Fibroblast of lung (primary cell): Measurements from ENCODE around the gene CCDC85C. TPM values are rescaled to one million over a fixed set of nuclear protein-coding genes. Genes with fewer than 3 reads are reported as not detected.

Source experiments
- DNase-seq, 2 donors: peaks; one replicate each; pipeline versions ENCODE4 v3.0.0 to v3.0.0-alpha.2; 2010; ENCODE audit warnings: low read depth in 2 of 2
- H2AFZ ChIP-seq: 2 replicates; pipeline ENCODE4 v1.5.1; 2012; ENCODE audit warnings: low read length, control low read depth, inconsistent platforms
- H3K27ac ChIP-seq: 2 replicates; pipeline ENCODE4 v1.5.1; 2011; ENCODE audit warnings: low read length, control low read depth; ENCODE audit not compliant: insufficient read depth
- H3K27me3 ChIP-seq: 2 replicates; pipeline ENCODE4 v1.5.1; 2011; ENCODE audit warnings: mild to moderate bottlenecking, low read length; ENCODE audit not compliant: control insufficient read depth, insufficient read depth
- H3K36me3 ChIP-seq: 2 replicates; pipeline ENCODE4 v1.5.1; 2011; ENCODE audit warnings: low read length; ENCODE audit not compliant: control insufficient read depth, insufficient read depth
- H3K4me1 ChIP-seq: 2 replicates; pipeline ENCODE4 v1.5.1; 2011; ENCODE audit warnings: low read length; ENCODE audit not compliant: control insufficient read depth, insufficient read depth; ENCODE audit errors: extremely low read depth
- H3K4me2 ChIP-seq: 2 replicates; pipeline ENCODE4 v1.5.1; 2011; ENCODE audit warnings: low read length, control low read depth; ENCODE audit not compliant: insufficient read depth; ENCODE audit errors: extremely low read depth
- H3K4me3 ChIP-seq, 4 experiments: fragments of 200-600 bp in 1 of 4; sonication (generic) in 1 of 4; replicated peaks in 1 of 4; 2 replicates each; pipeline ENCODE4 v1.5.1; 2011 to 2016; ENCODE audit warnings: low read length in 4 of 4, low read depth in 3 of 4, mild to moderate bottlenecking in 3 of 4, control low read depth in 2 of 4, inconsistent platforms in 1 of 4, mixed read lengths in 1 of 4; ENCODE audit not compliant: insufficient read depth in 1 of 4; ENCODE audit errors: control extremely low read depth in 1 of 4
- H3K79me2 ChIP-seq: 2 replicates; pipeline ENCODE4 v1.5.1; 2012; ENCODE audit warnings: mild to moderate bottlenecking, low read length, inconsistent platforms; ENCODE audit not compliant: control insufficient read depth, insufficient read depth
- H3K9ac ChIP-seq: 2 replicates; pipeline ENCODE4 v1.5.1; 2011; ENCODE audit warnings: mild to moderate bottlenecking, low read length, control low read depth; ENCODE audit not compliant: insufficient read depth
- H3K9me3 ChIP-seq: 2 replicates; pipeline ENCODE4 v1.5.1; 2012; ENCODE audit warnings: low read depth, low read length; ENCODE audit not compliant: control insufficient read depth, insufficient read depth
- H4K20me1 ChIP-seq: 2 replicates; pipeline ENCODE4 v1.5.1; 2011; ENCODE audit warnings: low read length; ENCODE audit not compliant: control insufficient read depth, insufficient read depth; ENCODE audit errors: extremely low read depth
- EZH2 ChIP-seq: IDR thresholded peaks from 2 replicates; pipeline ENCODE4 v1.5.1; 2012; ENCODE audit warnings: low read length, control low read depth, mild to moderate bottlenecking; ENCODE audit errors: missing control alignments
- polyA plus RNA-seq, 2 donors: library from polyadenylated mRNA; depleted of rRNA in 1 of 2; stranded (reverse) in 1 of 2; unstranded in 1 of 2; fragments of >200 nt; gene quantifications; 2 replicates each; pipeline ENCODE4 v1.2.1, GENCODE V29; 2011 to 2012; ENCODE audit warnings: missing spikeins in 1 of 2
- total RNA-seq: library from RNA; depleted of rRNA; stranded (reverse); fragments of >200 nt; gene quantifications from 2 replicates; pipeline ENCODE4 v1.2.1, GENCODE V29; 2014
- TF ChIP-seq, protein P1 (sequence below), 2 donors: IDR thresholded peaks in 1 of 2; conservative IDR thresholded peaks in 1 of 2; 1 replicate in 1 of 2; 2 replicates in 1 of 2; pipeline ENCODE4 v1.5.1; 2011 to 2012; ENCODE audit warnings: low read length in 2 of 2, control low read depth in 1 of 2, inconsistent platforms in 1 of 2, low read depth in 1 of 2, mild to moderate bottlenecking in 1 of 2

CCDC85C gene
- total and polyA plus RNA-seq, 2 donors (not counting 1 experiment from before 2014, with no cell fraction given), result 4.6 to 9.6 TPM

DNA sequence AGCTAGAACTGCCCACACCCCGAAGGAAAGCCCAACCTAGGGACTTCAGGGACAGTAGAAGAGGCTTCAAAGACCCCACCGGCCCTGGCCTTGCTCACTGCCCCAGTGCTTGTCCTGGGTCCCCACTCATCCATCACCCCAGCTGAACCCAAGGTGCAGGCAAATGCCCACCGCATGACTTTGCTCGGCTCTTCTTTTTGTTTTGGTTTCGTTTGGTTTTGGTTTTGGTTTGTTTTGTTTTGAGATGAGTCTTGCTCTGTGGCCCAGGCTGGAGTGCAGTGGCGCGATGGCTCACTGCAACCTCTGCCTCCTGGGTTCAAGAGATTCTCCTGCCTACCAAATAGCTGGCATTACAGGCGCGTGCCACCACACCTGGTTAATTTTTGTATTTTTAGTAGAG is 9.0 kb downstream of the CCDC85C start:
- Histone ChIP-seq H3K4me2 (no peak overlapping the region), H3K4me1 (peaks cover 8% of the 10 kb centered on the region), H3K79me2 (peaks cover 23% of the 10 kb centered on the region), H3K4me3 (peak overlapping the region in 1 of 4 experiments; percentile 7), H3K9me3 (no peaks in the 10 kb centered on the region), H3K27me3 (no peaks in the 10 kb centered on the region), H3K27ac (no peak overlapping the region), H4K20me1 (no peaks in the 10 kb centered on the region), H3K36me3 (no peaks in the 10 kb centered on the region), H2AFZ (no peak overlapping the region), H3K9ac (no peak overlapping the region)
- DNase-seq, result no peak
- no peak for TF ChIP-seq EZH2
- TF ChIP-seq, protein P1, sequence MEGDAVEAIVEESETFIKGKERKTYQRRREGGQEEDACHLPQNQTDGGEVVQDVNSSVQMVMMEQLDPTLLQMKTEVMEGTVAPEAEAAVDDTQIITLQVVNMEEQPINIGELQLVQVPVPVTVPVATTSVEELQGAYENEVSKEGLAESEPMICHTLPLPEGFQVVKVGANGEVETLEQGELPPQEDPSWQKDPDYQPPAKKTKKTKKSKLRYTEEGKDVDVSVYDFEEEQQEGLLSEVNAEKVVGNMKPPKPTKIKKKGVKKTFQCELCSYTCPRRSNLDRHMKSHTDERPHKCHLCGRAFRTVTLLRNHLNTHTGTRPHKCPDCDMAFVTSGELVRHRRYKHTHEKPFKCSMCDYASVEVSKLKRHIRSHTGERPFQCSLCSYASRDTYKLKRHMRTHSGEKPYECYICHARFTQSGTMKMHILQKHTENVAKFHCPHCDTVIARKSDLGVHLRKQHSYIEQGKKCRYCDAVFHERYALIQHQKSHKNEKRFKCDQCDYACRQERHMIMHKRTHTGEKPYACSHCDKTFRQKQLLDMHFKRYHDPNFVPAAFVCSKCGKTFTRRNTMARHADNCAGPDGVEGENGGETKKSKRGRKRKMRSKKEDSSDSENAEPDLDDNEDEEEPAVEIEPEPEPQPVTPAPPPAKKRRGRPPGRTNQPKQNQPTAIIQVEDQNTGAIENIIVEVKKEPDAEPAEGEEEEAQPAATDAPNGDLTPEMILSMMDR (conservative IDR thresholded peaks at IDR 0.05 in 1 of 2, IDR thresholded peaks at IDR 0.05 in 1 of 2; ENCODE audit: low read depth in 1 of 2, low read length in 2 of 2), result no peak

DNA sequence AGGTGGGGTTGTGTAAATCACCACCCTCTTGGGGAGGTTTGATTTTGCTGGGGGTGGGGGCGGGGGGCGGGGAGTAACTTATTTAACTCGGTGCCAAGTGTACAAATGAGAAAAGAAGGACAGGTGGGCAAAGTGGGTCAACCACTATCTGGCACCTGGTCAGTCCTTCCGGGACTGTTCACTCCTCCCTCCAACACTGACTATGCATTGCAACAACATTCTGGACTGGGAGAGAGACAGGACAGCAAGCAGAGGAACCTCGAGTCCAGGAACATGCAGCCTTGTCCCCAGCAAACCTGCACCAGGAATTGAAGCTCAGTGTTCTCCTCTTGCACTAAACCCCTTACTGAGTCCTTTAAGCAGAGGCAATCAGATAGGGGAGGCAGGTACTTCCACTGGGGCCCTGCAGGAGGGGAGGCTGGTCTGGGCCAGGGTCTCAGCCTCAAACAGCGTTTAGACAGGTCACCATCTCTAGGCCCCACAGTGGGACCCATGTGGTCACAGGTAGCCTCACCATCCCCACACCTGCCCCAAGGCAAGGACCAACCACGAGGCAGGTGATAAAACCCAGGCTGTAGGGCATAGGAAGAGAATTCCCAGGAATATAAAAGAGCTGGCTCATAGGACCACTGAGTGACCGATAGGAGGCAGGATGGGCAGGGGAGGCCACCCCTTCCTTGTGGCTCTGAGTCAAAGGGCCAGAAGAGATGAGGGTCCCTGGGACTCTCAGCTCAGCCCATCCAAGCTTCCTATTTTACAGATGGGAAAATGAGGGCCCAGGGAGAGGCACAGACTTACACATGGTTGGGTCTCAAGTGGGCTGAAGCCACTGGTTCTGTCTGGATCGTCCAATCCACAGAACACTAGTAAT is 9.8 kb downstream of the CCDC85C start:
- no peak for DNase-seq
- peaks cover 18% of the 10 kb centered on the region for H3K79me2 ChIP-seq
- H3K9ac ChIP-seq, result no peak overlapping the region
- no peak overlapping the region for H3K4me2 ChIP-seq
- H3K27ac ChIP-seq, result no peak overlapping the region
- H3K27me3 ChIP-seq, result no peaks in the 10 kb centered on the region
- no peak for TF ChIP-seq EZH2
- TF ChIP-seq, protein P1 (conservative IDR thresholded peaks at IDR 0.05 in 1 of 2, IDR thresholded peaks at IDR 0.05 in 1 of 2; ENCODE audit: low read depth in 1 of 2, low read length in 2 of 2), result no peak
- peaks cover 8% of the 10 kb centered on the region for H3K4me1 ChIP-seq
- no peaks in the 10 kb centered on the region for H3K9me3 ChIP-seq
- no peaks in the 10 kb centered on the region for H3K36me3 ChIP-seq
- H3K4me3 ChIP-seq, result no peak overlapping the region
- no peaks in the 10 kb centered on the region for H4K20me1 ChIP-seq
- no peak overlapping the region for H2AFZ ChIP-seq

DNA sequence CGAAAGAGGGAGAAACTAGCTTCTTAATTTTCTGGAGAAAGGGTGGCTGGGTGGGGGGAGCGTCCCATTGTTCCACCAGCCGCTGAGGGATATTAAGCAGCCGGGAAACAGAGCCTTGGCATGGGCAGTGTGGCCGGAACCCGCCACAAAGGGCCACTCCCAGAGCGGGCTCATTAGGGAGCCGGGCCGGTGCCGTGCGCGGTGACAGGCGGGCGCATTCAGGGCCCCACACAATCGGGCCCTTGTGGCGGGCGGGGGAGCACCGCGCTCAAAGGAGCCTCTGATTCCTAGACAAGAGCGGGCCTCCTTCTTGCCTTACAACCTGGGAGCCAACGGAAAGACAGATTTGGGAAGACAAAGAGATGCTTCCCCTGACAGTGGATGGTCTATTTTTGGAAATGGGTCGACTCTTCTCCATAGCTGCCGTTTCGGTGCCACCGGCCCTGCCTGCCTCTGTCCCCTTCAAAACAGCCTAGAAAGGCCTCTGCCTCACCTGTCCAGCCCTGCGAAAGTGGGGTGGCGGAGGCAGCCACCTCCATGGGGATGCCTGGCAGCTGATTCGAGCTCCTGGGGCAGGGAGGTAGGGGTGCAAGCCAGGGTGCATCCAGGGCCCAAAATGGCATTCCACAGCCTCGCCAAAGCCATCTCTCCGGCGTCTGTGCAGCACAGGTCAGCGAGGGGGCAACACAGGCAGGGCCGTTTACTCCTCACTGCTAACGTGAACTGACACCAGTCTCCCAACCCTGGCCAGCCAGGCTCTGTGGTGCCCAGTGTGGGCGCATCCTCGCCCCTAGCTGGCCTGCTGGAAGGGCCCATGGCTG is 10.9 kb downstream of the CCDC85C start:
- H2AFZ ChIP-seq, result no peak overlapping the region
- TF ChIP-seq, protein P1 (conservative IDR thresholded peaks at IDR 0.05 in 1 of 2, IDR thresholded peaks at IDR 0.05 in 1 of 2; ENCODE audit: low read depth in 1 of 2, low read length in 2 of 2), result no peak
- TF ChIP-seq EZH2, result no peak
- DNase-seq, result no peak
- no peak overlapping the region for H3K4me3 ChIP-seq
- H3K27ac ChIP-seq, result no peak overlapping the region
- no peak overlapping the region for H3K4me2 ChIP-seq
- H4K20me1 ChIP-seq, result no peaks in the 10 kb centered on the region
- no peaks in the 10 kb centered on the region for H3K36me3 ChIP-seq
- no peaks in the 10 kb centered on the region for H3K27me3 ChIP-seq
- peaks cover 10% of the 10 kb centered on the region for H3K79me2 ChIP-seq
- H3K4me1 ChIP-seq, result peaks cover 8% of the 10 kb centered on the region
- no peaks in the 10 kb centered on the region for H3K9me3 ChIP-seq
- no peak overlapping the region for H3K9ac ChIP-seq
